HG03060 (cell line): ENCODE measurements around the gene ZNF844.
"Not testable (repeated sequence)": the region's sequence is repeated elsewhere in the genome, so short reads cannot be mapped to it uniquely, and the experiment has no call there.

Experiments
- ATAC-seq: cut with Tn5 transposase; IDR thresholded peaks from one replicate; pipeline ENCODE4 v1.9.1; 2021; ENCODE audit warnings: low read depth, moderate number of reproducible peaks; ENCODE audit not compliant: unreplicated experiment

Gene ZNF844

DNA sequence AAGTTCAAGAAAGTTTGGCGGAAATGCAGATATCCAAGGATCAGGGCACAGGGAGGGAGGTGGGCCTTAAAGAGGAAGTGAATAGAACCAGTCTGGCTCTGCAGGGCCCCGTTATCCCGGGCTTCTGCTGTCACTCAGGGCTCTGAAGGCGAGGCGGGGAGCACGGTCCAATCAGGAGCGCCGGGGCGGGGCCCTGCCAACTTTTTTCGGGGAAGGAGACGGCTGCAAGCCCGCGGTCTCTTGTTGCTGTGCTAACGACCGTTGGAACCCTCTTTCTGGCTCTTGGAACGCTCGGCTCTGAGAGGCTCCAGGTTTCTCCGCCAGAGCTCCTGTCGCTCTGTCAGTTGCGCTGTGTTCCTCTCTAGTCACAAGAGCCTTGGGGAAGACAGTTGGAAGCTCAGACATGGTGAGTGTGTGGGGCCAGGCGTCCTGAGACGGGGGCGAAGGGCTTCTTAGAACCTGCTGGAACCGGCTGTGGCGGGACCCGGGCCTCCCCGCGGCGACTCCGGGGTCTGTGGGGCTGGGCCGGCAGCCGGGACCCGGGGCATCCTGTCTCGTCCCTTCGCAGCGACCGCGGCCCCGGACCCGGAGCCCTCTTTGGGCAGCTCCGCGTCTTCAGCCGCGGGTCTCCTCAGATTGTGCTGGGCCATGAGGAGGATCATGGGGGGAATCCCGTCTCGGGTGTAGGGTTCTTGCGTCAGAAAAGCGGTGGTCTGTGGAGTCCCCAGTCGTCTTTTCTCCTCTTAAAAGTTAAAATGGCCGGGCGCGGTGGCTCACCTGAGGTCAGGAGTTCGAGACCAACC, 27.7 kb downstream of the ZNF844 start:
- ATAC-seq, result no peak

DNA sequence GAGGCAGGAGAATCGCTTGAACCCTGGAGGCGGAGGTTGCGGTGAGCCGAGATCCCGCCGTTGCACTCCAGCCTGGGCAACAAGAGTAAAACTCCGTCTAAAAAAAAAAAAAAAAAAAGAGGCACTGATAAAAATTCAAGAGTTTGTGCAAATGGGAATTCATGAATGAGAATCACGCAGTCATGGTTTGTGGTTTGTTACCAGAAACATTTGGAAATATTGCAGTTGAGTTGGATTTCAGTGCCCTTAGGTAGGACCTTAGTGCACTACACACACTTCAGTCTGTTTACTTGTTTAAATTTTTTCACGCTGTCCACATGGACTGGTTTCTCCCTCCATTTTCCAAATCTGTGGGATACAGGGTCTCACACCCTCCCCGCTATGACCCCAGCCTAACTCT, 28.4 kb downstream of the ZNF844 start:
- ATAC-seq, result no peak

DNA sequence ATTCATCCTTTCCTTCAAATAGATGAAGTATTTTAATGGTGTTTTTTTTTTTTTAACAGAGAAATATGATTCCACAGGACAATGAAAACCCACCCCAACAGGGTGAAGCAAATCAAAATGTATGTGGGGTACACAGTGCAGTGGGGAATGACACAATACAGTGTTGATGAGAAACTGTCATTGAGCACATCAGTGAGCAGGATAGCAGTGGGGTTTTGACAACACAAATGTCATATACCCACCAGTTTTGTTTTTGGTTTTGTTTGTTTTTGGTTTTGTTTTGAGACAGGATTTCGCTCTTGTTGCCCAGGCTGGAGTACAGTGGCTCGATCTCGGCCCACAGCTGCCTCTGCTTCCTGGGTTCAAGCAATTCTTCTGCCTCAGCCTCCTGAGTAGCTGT, 29.2 kb downstream of the ZNF844 start:
- ATAC-seq, result no peak

DNA sequence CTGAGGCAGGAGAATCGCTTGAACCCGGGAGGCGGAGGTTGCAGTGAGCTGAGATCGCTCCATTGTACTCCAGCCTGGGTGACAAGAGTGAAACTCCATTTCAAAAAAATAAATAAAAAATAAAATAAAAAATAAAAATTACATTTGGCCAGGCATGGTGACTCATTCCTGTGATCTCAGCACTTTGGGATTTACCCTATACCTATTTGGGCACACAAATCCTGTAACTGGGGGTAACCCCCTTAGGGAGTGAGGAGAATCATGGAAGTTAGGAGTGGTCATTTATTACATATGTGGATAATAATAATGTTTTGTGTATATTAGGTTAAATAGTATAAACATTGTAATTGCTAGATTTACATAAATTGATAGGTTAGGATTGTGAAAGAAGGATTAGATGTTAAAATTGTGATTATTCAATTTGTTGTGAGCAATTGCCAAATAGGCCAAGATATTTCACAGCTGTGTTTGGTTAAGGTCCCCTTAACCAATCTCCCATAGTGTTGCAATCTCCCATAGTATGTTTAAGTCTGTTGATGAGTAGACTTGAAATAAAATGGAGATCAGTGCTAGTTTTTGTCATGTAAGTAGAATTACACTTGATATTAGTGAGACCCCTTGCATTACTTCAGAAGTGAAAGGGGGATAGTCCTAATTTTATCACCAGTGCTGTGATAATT, 30.7 kb downstream of the ZNF844 start:
- ATAC-seq, result no peak

DNA sequence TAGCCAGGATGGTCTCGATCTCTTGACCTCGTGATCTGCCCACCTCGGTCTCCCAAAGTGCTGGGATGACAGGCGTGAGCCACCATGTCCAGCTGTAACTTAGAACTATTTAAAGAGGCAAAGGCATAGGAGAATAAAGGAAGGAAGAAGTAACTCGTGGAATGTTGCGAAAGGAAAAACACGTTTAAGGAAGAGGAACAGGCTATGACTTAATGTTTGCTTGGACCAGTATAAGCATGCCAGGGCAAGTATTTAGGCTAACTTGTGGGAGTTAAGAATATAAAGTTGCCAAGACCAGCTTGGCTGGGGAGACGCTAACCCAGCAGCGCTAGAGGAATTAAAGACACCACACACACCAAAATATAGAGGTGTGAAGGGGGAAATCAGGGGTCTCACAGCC, 33.5 kb downstream of the ZNF844 start:
- ATAC-seq, result no peak

DNA sequence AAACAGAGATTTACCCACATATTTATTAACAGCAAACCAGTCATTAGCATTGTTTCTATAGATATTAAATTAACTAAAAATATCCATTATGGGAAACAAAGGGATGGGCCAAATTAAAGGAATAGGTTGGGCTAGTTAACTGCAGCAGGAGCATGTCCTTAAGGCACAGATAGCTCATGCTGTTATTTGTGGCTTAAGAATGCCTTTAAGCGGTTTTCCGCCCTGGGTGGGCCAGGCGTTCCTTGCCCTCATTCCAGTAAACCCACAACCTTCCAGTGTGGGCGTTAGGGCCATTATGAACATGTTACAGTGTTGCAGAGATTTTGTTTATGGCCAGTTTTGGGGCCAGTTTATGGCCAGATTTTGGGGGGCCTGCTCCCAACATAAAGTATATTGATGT, 39.4 kb downstream of the ZNF844 start:
- not testable (repeated sequence) for ATAC-seq

DNA sequence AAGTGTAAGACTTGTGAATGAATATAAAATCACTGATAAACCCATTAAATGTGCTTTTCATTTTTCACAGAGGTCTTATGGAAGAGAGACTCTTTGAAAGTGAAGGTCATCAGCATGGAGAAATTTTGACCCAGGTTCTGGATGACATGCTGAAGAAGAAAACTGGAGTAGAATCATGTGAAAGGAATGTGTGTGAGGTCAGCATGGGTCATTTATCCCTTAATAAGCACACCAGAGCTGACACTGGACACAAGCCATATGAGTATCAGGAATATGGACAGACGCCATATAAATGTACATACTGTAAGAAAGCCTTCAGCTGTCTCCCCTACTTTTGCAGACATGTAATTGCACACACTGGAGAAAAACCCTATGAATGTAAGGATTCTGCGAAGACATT, 46.6 kb downstream of the ZNF844 start:
- ATAC-seq, result no peak

DNA sequence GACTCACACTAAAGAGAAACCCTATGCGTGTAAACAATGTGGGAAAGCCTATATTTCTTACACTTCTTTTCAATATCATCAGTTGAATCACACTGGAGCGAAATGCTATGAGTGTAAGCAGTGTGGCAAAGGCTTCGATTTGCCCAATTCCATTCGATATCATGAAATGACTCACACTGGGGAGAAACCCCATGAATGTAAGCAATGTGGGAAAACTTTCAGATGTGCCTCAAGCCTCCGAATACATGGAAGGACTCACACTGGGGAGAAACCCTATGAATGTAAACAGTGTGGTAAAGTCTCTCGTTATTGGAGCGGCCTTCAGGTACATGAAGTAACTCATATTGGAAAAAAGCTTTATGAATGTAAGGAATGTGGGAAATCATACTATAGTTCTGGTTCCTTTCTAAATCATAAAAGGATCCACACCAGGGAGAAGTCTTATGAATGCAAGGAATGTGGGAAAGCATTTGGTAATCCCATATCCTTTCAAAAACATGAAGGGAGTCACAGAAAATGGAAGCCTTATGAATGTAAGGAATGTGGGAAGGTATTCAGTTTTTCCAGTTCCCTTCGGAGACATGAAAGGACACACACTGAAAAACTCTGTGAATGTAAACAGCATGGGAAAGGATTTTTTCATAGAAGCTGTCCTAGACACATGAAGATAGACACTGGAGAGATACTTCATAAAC, 47.6 kb downstream of the ZNF844 start:
- no peak for ATAC-seq

DNA sequence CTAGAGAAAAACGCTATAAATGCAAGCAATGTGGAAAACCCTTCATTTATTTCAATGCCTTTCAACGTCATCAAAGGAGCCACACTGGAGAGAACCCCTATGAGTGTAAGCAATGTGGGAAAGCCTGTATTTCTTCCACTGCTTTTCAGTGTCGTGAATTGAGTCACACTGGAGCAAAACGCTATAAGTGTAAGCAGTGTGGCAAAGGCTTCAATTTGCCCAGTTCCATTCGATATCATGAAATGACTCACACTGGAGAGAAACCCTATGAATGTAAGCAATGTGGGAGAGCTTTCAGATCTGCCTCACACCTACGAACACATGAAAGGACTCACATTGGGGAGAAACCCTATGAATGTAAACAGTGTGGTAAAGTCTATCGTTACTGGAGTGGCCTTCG, 48.2 kb downstream of the ZNF844 start:
- ATAC-seq, result no peak

DNA sequence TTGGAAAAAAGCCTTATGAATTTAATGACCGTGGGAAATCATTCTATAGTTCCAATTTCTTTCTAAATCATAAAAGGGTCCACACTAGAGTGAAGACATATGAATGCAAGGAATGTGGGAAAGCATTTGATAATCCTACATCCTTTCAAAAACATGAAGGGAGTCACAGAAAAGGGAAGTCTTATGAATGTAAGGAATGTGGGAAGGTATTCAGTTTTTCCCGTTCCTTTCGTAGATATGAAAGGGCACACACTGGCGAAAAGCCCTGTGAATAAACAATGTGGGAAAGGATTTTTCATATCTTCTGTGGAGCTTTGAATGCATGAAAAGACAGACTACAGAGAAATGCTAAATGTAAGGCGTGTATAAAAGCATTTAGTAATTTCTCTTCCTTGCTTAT, 48.6 kb downstream of the ZNF844 start:
- ATAC-seq, result no peak

DNA sequence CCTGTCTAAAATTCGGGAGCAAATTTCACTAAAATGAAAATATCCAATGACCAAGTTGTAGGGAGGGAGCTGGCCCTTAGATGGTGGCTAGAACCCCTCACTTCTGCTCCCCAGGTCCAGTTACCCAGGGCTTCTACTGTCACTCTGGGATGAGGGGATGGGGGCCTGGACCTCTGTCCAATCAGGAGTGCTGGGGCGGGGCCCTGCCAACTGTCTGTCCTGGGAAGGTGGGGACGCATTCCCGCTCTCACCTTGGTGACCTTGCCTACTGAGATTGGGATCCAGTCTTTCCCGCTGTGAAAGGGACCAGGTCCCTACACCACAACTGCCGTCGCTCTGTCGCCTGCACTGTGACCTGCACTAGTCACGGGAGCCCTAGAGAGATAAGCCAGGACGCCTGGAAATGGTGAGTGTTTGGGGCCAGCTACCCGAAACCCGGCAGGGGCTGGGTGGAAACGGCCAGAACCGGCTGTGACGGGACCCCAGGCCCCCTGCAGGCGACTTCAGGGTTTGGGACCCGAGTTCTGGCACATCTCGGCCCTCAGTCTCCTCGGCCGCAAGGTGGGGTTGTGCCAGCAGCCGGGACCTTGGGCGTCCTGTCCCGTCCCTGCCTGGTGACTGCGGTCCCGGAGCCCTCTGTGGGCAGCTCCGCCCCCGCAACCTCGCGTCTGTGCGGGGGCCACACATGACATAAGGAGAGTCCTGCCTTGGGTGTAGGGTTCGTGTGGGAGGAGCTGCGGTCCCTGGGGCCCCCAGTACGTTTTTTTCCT, 52.9 kb downstream of the ZNF844 start:
- ATAC-seq, result no peak

DNA sequence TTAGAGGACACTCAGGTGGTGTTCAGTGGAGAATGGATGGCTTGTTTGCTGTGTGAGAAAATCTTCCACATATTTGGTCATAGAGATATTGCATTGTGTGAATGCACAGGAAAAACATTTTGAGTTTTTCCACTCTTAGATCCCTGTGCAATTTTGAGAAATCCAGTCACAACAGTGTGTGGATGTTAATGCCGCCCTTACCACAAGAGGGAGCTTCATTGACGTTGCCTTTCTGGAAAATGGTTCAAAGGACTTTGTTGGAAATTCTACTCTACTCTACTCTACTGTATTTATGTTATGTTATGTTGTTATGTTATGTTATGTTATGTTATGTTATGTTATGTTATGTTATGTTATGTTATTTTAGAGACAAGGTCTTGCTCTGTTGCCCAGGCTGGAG, 62.2 kb downstream of the ZNF844 start:
- ATAC-seq, result no peak
